Neural cell (in vitro differentiated cells): ENCODE measurements around the gene DOCK2.

ENCODE experiments used
- EP300 ChIP-seq: fragments of 450-650 bp; conservative IDR thresholded peaks from 2 replicates; pipeline ENCODE4 v1.6.1; 2014; ENCODE audit warnings: antibody characterized with exemption, mild to moderate bottlenecking, moderate library complexity; ENCODE audit not compliant: poor library complexity, severe bottlenecking
- EZH2 ChIP-seq: fragments of 200-600, 300-800 bp; shearing (Covaris generic), sonication (generic); IDR thresholded peaks from 2 replicates; pipeline ENCODE4 v1.6.1; 2014; ENCODE audit warnings: antibody characterized with exemption, low read length, borderline replicate concordance, mild to moderate bottlenecking; ENCODE audit not compliant: insufficient read depth, poor library complexity, severe bottlenecking
- POLR2AphosphoS5 ChIP-seq: IDR thresholded peaks from 2 replicates; pipeline ENCODE4 v1.6.1; 2012
- RAD21 ChIP-seq: fragments of 450-650 bp; conservative IDR thresholded peaks from 2 replicates; pipeline ENCODE4 v1.6.1; 2014; ENCODE audit warnings: antibody characterized with exemption, mild to moderate bottlenecking, moderate library complexity
- SMC3 ChIP-seq: fragments of 450-650 bp; conservative IDR thresholded peaks from 2 replicates; pipeline ENCODE4 v1.6.1; 2014; ENCODE audit warnings: antibody characterized with exemption, mild to moderate bottlenecking, moderate library complexity; ENCODE audit not compliant: poor library complexity
- TF ChIP-seq, protein P1 (sequence below): fragments of 450-650 bp; IDR thresholded peaks from 2 replicates; pipeline ENCODE4 v1.5.1; 2014; ENCODE audit warnings: antibody characterized with exemption, mild to moderate bottlenecking, moderate library complexity; ENCODE audit not compliant: poor library complexity, severe bottlenecking

DNA sequence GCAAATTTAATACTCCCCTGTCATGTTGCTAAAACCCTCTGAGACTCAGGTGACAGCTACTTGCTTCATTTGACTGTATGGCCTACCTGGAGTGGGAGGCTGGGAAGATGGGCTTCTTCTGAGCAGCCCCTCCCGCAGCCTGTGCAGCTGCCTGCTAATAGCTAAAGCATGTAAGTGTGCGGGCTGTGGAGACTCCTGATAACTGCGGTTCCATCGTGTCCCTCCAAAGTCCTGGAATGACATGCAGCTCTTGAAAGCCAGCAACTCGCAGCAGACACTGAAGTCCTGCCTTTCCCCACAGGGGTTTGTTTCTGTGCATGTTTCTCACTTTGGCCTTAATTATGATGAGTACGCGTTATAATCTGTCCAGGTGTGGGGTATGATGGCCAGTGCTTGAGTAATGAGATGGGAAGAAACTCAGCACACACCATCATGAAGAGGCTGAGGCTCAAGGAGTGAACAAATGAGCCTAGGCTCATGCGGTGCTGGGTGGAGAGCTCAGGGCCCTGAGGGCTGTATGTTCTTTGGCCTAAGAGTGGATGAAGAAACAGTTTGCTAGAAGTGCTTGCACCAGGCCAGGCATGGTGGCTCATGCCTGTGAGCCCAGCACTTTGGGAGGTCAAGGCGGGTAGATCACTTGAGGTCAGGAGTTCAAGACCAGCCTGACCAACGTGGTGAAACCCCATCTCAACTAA lies 119.1 kb downstream of the DOCK2 start:
- TF ChIP-seq, protein P1, sequence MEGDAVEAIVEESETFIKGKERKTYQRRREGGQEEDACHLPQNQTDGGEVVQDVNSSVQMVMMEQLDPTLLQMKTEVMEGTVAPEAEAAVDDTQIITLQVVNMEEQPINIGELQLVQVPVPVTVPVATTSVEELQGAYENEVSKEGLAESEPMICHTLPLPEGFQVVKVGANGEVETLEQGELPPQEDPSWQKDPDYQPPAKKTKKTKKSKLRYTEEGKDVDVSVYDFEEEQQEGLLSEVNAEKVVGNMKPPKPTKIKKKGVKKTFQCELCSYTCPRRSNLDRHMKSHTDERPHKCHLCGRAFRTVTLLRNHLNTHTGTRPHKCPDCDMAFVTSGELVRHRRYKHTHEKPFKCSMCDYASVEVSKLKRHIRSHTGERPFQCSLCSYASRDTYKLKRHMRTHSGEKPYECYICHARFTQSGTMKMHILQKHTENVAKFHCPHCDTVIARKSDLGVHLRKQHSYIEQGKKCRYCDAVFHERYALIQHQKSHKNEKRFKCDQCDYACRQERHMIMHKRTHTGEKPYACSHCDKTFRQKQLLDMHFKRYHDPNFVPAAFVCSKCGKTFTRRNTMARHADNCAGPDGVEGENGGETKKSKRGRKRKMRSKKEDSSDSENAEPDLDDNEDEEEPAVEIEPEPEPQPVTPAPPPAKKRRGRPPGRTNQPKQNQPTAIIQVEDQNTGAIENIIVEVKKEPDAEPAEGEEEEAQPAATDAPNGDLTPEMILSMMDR: no peak
- TF ChIP-seq SMC3 (no peak), POLR2AphosphoS5 (no peak), EZH2 (no peak), EP300 (no peak), RAD21 (no peak)
